K562 (cell line): ENCODE data around the gene STAT6. TPM values are rescaled to one million over a fixed set of nuclear protein-coding genes. Genes with fewer than 3 reads are reported as not detected.

Experiments used
- ARHGAP35 ChIP-seq: fragments of 450-650 bp; IDR thresholded peaks from 2 replicates; pipeline ENCODE4 v1.6.1; 2018; ENCODE audit not compliant: partially characterized antibody
- DIDO1 ChIP-seq: fragments of 450-650 bp; IDR thresholded peaks from 2 replicates; pipeline ENCODE4 v1.6.1; 2016; ENCODE audit warnings: low read depth, missing biosample characterization, missing genetic modification characterization
- EHMT2 ChIP-seq: fragments of 450-650 bp; IDR thresholded peaks from 2 replicates; pipeline ENCODE4 v1.6.1; 2018; ENCODE audit warnings: antibody characterized with exemption
- EP300 ChIP-seq: IDR thresholded peaks from 2 replicates; pipeline ENCODE4 v1.6.1; 2012; ENCODE audit warnings: low read length, improper control_type of control experiment
- KDM2B ChIP-seq: fragments of 250-450 bp; sonication (Bioruptor Pico); IDR thresholded peaks from 2 replicates; pipeline ENCODE4 v1.8.0; 2021; ENCODE audit warnings: mild to moderate bottlenecking, moderate library complexity
- MCM3 ChIP-seq: fragments of 450-650 bp; IDR thresholded peaks from 2 replicates; pipeline ENCODE4 v1.6.1; 2016
- NR1H2 ChIP-seq: sonication (generic); formaldehyde crosslinking; IDR thresholded peaks from 2 replicates; pipeline ENCODE4 v1.4.0; 2020; ENCODE audit warnings: mild to moderate bottlenecking, missing genetic modification reagents
- NR2F6 ChIP-seq: fragments of 450-650 bp; formaldehyde crosslinking; IDR thresholded peaks from 2 replicates; pipeline ENCODE4 v1.4.0; 2020; ENCODE audit warnings: mild to moderate bottlenecking
- PCBP1 ChIP-seq: fragments of 200-400 bp; formaldehyde crosslinking; IDR thresholded peaks from 2 replicates; pipeline ENCODE4 v1.6.1; 2018; ENCODE audit warnings: mild to moderate bottlenecking, low read depth, low read length; ENCODE audit not compliant: poor library complexity, severe bottlenecking
- RAD21 ChIP-seq, 2 experiments: fragments of 250-450 bp in 1 of 2; fragments of 450-650 bp in 1 of 2; sonication (Bioruptor Pico) in 1 of 2; formaldehyde crosslinking in 1 of 2; IDR thresholded peaks in 1 of 2; conservative IDR thresholded peaks in 1 of 2; 2 replicates each; pipeline versions ENCODE4 v1.4.0 to v1.8.0; 2020 to 2022; ENCODE audit warnings: mild to moderate bottlenecking in 2 of 2, moderate library complexity in 1 of 2
- RBM25 ChIP-seq: fragments of 200-400 bp; formaldehyde crosslinking; IDR thresholded peaks from 2 replicates; pipeline ENCODE4 v1.6.1; 2018; ENCODE audit warnings: low read length, low read depth, moderate library complexity; ENCODE audit not compliant: severe bottlenecking
- SAFB2 ChIP-seq: fragments of 200-400 bp; formaldehyde crosslinking; IDR thresholded peaks from 2 replicates; pipeline ENCODE4 v1.6.1; 2018; ENCODE audit warnings: borderline replicate concordance, low read length, low read depth, moderate library complexity; ENCODE audit not compliant: severe bottlenecking
- SREBF2 ChIP-seq: sonication (generic); formaldehyde crosslinking; IDR thresholded peaks from 2 replicates; pipeline ENCODE4 v1.4.0; 2020; ENCODE audit warnings: mild to moderate bottlenecking, missing genetic modification reagents
- SRF ChIP-seq, 2 experiments: fragments of 250-450, 450-650 bp in 1 of 2; sonication (Bioruptor Pico) in 1 of 2; sonication (generic) in 1 of 2; formaldehyde crosslinking; IDR thresholded peaks; 2 replicates each; pipeline versions ENCODE4 v1.5.0 to v1.5.1; 2020 to 2022; ENCODE audit warnings: mild to moderate bottlenecking in 1 of 2, missing genetic modification reagents in 1 of 2
- TCF3 ChIP-seq: sonication (generic); formaldehyde crosslinking; IDR thresholded peaks from 2 replicates; pipeline ENCODE4 v1.4.0; 2020; ENCODE audit warnings: mild to moderate bottlenecking, missing genetic modification reagents
- ZNF212 ChIP-seq: fragments of 450-650 bp; formaldehyde crosslinking; IDR thresholded peaks from 2 replicates; pipeline ENCODE4 v1.4.0; 2020; ENCODE audit warnings: mild to moderate bottlenecking
- ZNF695 ChIP-seq: fragments of 450-650 bp; formaldehyde crosslinking; IDR thresholded peaks from 2 replicates; pipeline ENCODE4 v1.4.0; 2020; ENCODE audit warnings: mild to moderate bottlenecking, moderate library complexity
- ZNF766 ChIP-seq: fragments of 200-800 bp; sonication (Bioruptor generic); conservative IDR thresholded peaks from 2 replicates; pipeline ENCODE4 v1.6.1; 2016; ENCODE audit warnings: missing genetic modification characterization, missing compliant biosample characterization
- polyA plus RNA-seq, 8 experiments: library from polyadenylated mRNA; depleted of rRNA in 4 of 8; stranded (reverse) in 5 of 8; unstranded in 3 of 8; fragments of >200 nt; fragmentation: Nextera tagmentation in 2 of 8; fragmentation: Illumina TruSeq in 1 of 8; extraction: Ambion mirVana in 2 of 8; extraction: Trizol in 1 of 8; gene quantifications; 2 replicates each; pipeline versions ENCODE4 v1.2.1 to v1.2.3, GENCODE V29; 2011 to 2014; ENCODE audit warnings: inconsistent platforms in 1 of 8, missing spikeins in 1 of 8
- total RNA-seq, 7 experiments: library from RNA; depleted of rRNA in 6 of 7; stranded (reverse); fragments of >200 nt in 6 of 7; fragmentation: Illumina TruSeq in 2 of 7; extraction: Trizol in 2 of 7; gene quantifications; 2 replicates each; pipeline versions ENCODE4 v1.2.1 to v1.2.3, GENCODE V29; 2011 to 2021; ENCODE audit warnings: low replicate concordance in 1 of 7
- TF ChIP-seq, protein P1 (sequence below), 2 experiments: fragments of 450-650 bp in 1 of 2; sonication (generic) in 1 of 2; formaldehyde crosslinking in 1 of 2; IDR thresholded peaks; 2 replicates each; pipeline versions ENCODE4 v1.7.1 to v1.9.0; 2016 to 2022; ENCODE audit warnings: inconsistent platforms in 1 of 2, mild to moderate bottlenecking in 1 of 2, missing genetic modification reagents in 1 of 2

The STAT6 gene
- total and polyA plus RNA-seq, 9 of the 15 experiments (the other 6 are each of a cell fraction or from before 2014, with no cell fraction given) = 2.4 to 49.5 (median 26.5) TPM

DNA sequence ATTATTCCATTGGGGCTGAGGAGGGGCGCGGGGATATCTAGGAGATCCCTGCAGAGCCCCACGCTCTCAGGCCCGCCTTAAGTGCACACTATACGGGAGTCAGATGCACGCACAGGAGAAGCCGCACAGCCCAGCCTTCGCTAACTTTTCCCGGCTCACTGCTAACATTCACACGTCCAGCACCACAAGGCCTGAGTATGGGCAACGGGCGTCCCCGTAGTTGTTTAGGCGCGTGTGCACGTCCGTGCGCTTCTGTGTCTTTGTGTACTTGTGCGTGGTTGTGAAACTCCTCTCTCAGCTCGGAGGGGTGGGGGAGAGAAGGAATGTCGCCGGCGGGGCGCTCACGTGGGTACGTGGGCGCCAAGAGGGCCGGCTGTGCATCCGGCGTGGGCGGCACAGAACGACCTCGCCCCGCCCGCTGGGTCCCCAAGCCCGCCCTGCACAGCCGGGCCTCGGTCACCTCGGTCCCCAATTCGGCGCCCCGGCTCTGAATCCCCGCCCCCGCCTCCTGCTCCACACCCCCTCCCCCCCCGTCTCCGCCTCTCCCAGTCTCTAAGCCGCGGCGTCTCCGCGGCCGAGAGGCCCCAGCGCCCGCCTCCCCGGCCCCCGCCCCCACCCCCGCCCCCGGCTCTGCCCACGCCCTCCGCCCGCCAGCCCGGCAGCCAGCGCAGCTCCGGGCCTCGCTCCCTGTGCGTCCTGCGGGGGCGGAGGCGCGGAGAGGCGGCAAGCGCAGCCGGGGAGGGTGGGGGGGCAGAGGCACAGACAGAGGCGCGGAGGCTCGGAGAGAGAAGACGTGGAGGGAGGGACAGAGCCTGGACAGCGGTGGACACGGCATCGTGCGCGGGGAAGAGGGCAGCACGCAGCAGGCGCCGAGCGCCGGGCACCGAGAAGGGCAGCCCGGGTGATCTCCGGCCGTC, 22.6 kb downstream of the STAT6 start, which contains the start of gene NAB2 (continued):
- TF ChIP-seq, protein P1, sequence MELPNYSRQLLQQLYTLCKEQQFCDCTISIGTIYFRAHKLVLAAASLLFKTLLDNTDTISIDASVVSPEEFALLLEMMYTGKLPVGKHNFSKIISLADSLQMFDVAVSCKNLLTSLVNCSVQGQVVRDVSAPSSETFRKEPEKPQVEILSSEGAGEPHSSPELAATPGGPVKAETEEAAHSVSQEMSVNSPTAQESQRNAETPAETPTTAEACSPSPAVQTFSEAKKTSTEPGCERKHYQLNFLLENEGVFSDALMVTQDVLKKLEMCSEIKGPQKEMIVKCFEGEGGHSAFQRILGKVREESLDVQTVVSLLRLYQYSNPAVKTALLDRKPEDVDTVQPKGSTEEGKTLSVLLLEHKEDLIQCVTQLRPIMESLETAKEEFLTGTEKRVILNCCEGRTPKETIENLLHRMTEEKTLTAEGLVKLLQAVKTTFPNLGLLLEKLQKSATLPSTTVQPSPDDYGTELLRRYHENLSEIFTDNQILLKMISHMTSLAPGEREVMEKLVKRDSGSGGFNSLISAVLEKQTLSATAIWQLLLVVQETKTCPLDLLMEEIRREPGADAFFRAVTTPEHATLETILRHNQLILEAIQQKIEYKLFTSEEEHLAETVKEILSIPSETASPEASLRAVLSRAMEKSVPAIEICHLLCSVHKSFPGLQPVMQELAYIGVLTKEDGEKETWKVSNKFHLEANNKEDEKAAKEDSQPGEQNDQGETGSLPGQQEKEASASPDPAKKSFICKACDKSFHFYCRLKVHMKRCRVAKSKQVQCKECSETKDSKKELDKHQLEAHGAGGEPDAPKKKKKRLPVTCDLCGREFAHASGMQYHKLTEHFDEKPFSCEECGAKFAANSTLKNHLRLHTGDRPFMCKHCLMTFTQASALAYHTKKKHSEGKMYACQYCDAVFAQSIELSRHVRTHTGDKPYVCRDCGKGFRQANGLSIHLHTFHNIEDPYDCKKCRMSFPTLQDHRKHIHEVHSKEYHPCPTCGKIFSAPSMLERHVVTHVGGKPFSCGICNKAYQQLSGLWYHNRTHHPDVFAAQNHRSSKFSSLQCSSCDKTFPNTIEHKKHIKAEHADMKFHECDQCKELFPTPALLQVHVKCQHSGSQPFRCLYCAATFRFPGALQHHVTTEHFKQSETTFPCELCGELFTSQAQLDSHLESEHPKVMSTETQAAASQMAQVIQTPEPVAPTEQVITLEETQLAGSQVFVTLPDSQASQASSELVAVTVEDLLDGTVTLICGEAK (IDR thresholded peaks at IDR 0.05) = 0 out of 2 replicates have a peak, but pooled peaks have one; percentile 38
- TF ChIP-seq, protein P1 (CRISPR knock-in tag; IDR thresholded peaks at IDR 0.05) = no peak
- TF ChIP-seq TCF3 (CRISPR knock-in tag) (no peak), SRF (CRISPR knock-in tag; IDR thresholded peaks at IDR 0.05) (no peak; a peak in 1 of 4 replicates), ZNF766 (no peak), ZNF695 (CRISPR knock-in tag) (no peak), EP300 (peak; percentile 47; the same call in 1 of the 2 replicates), NR2F6 (CRISPR knock-in tag) (no peak), ZNF212 (CRISPR knock-in tag) (no peak), MCM3 (no peak), RBM25 (no peak), RAD21 (CRISPR knock-in tag; conservative IDR thresholded peaks at IDR 0.05 in 1 of 2, IDR thresholded peaks at IDR 0.05 in 1 of 2) (no peak), ARHGAP35 (no peak), PCBP1 (no peak), SREBF2 (CRISPR knock-in tag) (no peak), SAFB2 (no peak), DIDO1 (tag) (no peak), NR1H2 (CRISPR knock-in tag) (no peak), KDM2B (no peak), EHMT2 (no peak)
